HepG2 (cell line): Measurements from ENCODE around the gene TFAP2D. TPM values are rescaled to one million over a fixed set of nuclear protein-coding genes. Genes with fewer than 3 reads are reported as not detected.

Source experiments
- ATAC-seq: fragments of 200-7000 bp; cut with Tn5 transposase; 3 replicates; pipeline ENCODE4 v1.9.1; 2020; ENCODE audit warnings: mild to moderate bottlenecking, moderate library complexity
- BruUV-seq: library from RNA; stranded (reverse); fragments of 400-500 nt; replicated peaks from 2 replicates; lab custom pipeline; 2021; lab: Mats Ljungman, UMichigan
- CTCF ChIA-PET: fragments of 300-600 bp; formaldehyde crosslinking; extraction: SDS; loops from one replicate; lab custom pipeline; 2021; ENCODE audit warnings: low total read pairs, inconsistent platforms, low intra/inter-chr PET ratio; lab: Yijun Ruan, JAX
- POLR2A ChIA-PET: fragments of 350-600 bp; sonication (Branson Sonifier 250); formaldehyde crosslinking; loops from one replicate; lab custom pipeline; 2020; ENCODE audit warnings: antibody characterized with exemption, inconsistent platforms; lab: Yijun Ruan, JAX
- DNase-seq: peaks from one replicate; pipeline ENCODE4 v3.0.0-alpha.2; 2015; ENCODE audit warnings: low spot score
- FAIRE-seq: peaks from 3 replicates; lab custom pipeline; 2011; peaks lifted over from hg19 to GRCh38; lab: Jason Lieb, UNC
- H2AFZ ChIP-seq: one replicate; pipeline ENCODE4 v1.6.1; 2011; ENCODE audit warnings: low read length, inconsistent platforms
- H3K27ac ChIP-seq: fragments of 300-600 bp; 3 replicates; pipeline ENCODE4 v1.8.0; 2011; ENCODE audit warnings: mixed run types, mild to moderate bottlenecking, mixed read lengths, low read length, inconsistent platforms; ENCODE audit not compliant: insufficient read depth; ENCODE audit errors: extremely low read length
- H3K27me3 ChIP-seq, 2 experiments: fragments of 200-600 bp in 1 of 2; 2 replicates in 1 of 2; 3 replicates in 1 of 2; pipeline versions ENCODE4 v1.6.0 to v1.8.0; 2011; ENCODE audit warnings: low read length in 2 of 2, mild to moderate bottlenecking in 2 of 2, moderate library complexity in 2 of 2, inconsistent platforms in 1 of 2; ENCODE audit not compliant: insufficient read depth in 2 of 2, control insufficient read depth in 1 of 2
- H3K36me3 ChIP-seq, 2 experiments: fragments of 200-600 bp in 1 of 2; replicated peaks in 1 of 2; 2 replicates in 1 of 2; 3 replicates in 1 of 2; pipeline versions ENCODE4 v1.5.1 to v1.8.0; 2011; ENCODE audit warnings: low read length in 2 of 2, inconsistent platforms in 1 of 2; ENCODE audit not compliant: insufficient read depth in 2 of 2, control insufficient read depth in 1 of 2
- H3K4me1 ChIP-seq: 2 replicates; pipeline ENCODE4 v1.5.1; 2012; ENCODE audit warnings: low read length, inconsistent platforms; ENCODE audit not compliant: insufficient read depth
- H3K4me2 ChIP-seq: 2 replicates; pipeline ENCODE4 v1.6.0; 2011; ENCODE audit warnings: low read depth, low read length, inconsistent platforms
- H3K4me3 ChIP-seq, 3 experiments: fragments of 200-600 bp in 1 of 3; sonication (generic), shearing (Covaris generic) in 1 of 3; replicated peaks in 1 of 3; 2 replicates each; pipeline ENCODE4 v1.5.1; 2011 to 2016; ENCODE audit warnings: low read length in 3 of 3, inconsistent platforms in 2 of 3, low read depth in 2 of 3, mild to moderate bottlenecking in 2 of 3, control low read depth in 1 of 3, mixed read lengths in 1 of 3; ENCODE audit not compliant: insufficient read depth in 1 of 3
- H3K79me2 ChIP-seq: one replicate; pipeline ENCODE4 v1.6.1; 2011; ENCODE audit warnings: low read length, inconsistent platforms; ENCODE audit not compliant: insufficient read depth
- H3K9ac ChIP-seq: 2 replicates; pipeline ENCODE4 v1.6.0; 2011; ENCODE audit warnings: mild to moderate bottlenecking, low read depth, low read length, inconsistent platforms; ENCODE audit not compliant: insufficient read depth
- H3K9me3 ChIP-seq: 2 replicates; pipeline ENCODE4 v1.5.1; 2012; ENCODE audit warnings: mild to moderate bottlenecking, low read length
- H4K20me1 ChIP-seq: 2 replicates; pipeline ENCODE4 v1.6.0; 2011; ENCODE audit warnings: inconsistent platforms, mild to moderate bottlenecking, low read length, moderate library complexity; ENCODE audit not compliant: insufficient read depth
- CEBPB ChIP-seq: IDR thresholded peaks from 2 replicates; pipeline ENCODE4 v1.6.1; 2011; ENCODE audit warnings: low read depth, low read length, improper control_type of control experiment, borderline replicate concordance
- DNMT3B ChIP-seq: conservative IDR thresholded peaks from 2 replicates; pipeline ENCODE4 v1.6.1; 2016; ENCODE audit warnings: missing biosample characterization, control low read depth
- DRAP1 ChIP-seq: IDR thresholded peaks from 2 replicates; pipeline ENCODE4 v1.6.1; 2016; ENCODE audit warnings: missing genetic modification reagents, missing compliant biosample characterization
- E2F5 ChIP-seq: sonication (generic); formaldehyde crosslinking; conservative IDR thresholded peaks from 2 replicates; pipeline ENCODE4 v1.4.0; 2020; ENCODE audit warnings: missing genetic modification reagents
- ISX ChIP-seq: sonication (generic); formaldehyde crosslinking; conservative IDR thresholded peaks from 2 replicates; pipeline ENCODE4 v1.5.0; 2020; ENCODE audit warnings: missing genetic modification reagents
- MIER2 ChIP-seq: IDR thresholded peaks from 2 replicates; pipeline ENCODE4 v1.6.1; 2016; ENCODE audit warnings: missing biosample characterization, missing genetic modification reagents
- MNT ChIP-seq: fragments of 450-650 bp; IDR thresholded peaks from 2 replicates; pipeline ENCODE4 v1.6.1; 2016
- MYC ChIP-seq: sonication (generic); formaldehyde crosslinking; IDR thresholded peaks from 2 replicates; pipeline ENCODE4 v1.9.0; 2021; ENCODE audit warnings: missing genetic modification reagents, borderline replicate concordance
- NFE2L2 ChIP-seq: fragments of 150-350 bp; IDR thresholded peaks from 2 replicates; pipeline ENCODE4 v1.6.1; 2014; ENCODE audit warnings: low read length
- RNF219 ChIP-seq: sonication (generic); formaldehyde crosslinking; IDR thresholded peaks from 2 replicates; pipeline ENCODE4 v1.5.0; 2020; ENCODE audit warnings: mild to moderate bottlenecking, missing genetic modification reagents
- SSRP1 ChIP-seq: IDR thresholded peaks from 2 replicates; pipeline ENCODE4 v1.6.1; 2016; ENCODE audit warnings: control low read depth
- ZNF710 ChIP-seq: sonication (generic); formaldehyde crosslinking; IDR thresholded peaks from 2 replicates; pipeline ENCODE4 v1.5.0; 2020; ENCODE audit warnings: mild to moderate bottlenecking, missing genetic modification reagents, borderline replicate concordance
- WGBS: methylation state at CpG from one replicate; pipeline ENCODE4 v1.1.6; 2017; ENCODE audit warnings: low lambda C conversion rate; 5-methylcytosine and 5-hydroxymethylcytosine counted together
- in situ Hi-C: cut with HindIII; loops from 2 replicates; pipeline ENCODE4 v1.10.0; 2017; ENCODE audit warnings: low pct_unique_long_range_greater_than_20kb; ENCODE audit not compliant: extremely low pct_ligation_motif_present
- intact Hi-C: fragments of 100-400 bp; cut with micrococcal nuclease; formaldehyde crosslinking; loops from one replicate; pipeline ENCODE4 v1.10.0; 2022; ENCODE audit not compliant: unreplicated experiment
- polyA plus RNA-seq, 8 experiments: library from polyadenylated mRNA; depleted of rRNA in 3 of 8; stranded (reverse) in 7 of 8; unstranded in 1 of 8; fragments of >200 nt; fragmentation: Illumina TruSeq in 4 of 8; extraction: Trizol in 4 of 8; gene quantifications; 2 replicates each; pipeline versions ENCODE4 v1.2.1 to v1.2.3, GENCODE V29; 2011 to 2016; ENCODE audit warnings: low read depth in 4 of 8, missing spikeins in 1 of 8, mixed read lengths in 1 of 8; ENCODE audit not compliant: insufficient read depth in 1 of 8
- total RNA-seq, 5 experiments: library from RNA; depleted of rRNA; stranded (reverse); fragments of >200 nt; fragmentation: Illumina TruSeq; extraction: Trizol; gene quantifications; 2 replicates each; pipeline ENCODE4 v1.2.3, GENCODE V29; 2016; ENCODE audit warnings: low read depth in 1 of 5

Gene TFAP2D
- total and polyA plus RNA-seq, 2 of the 13 experiments (the other 11 are each of a cell fraction or from before 2014, with no cell fraction given): not detected

- FAIRE-seq (no peak), ATAC-seq (no peak)
Observed at GRCh38 chr6:50762798-50763197, 49.5 kb downstream of the TFAP2D start.

GRCh38 chr6:50778696-50779095, 65.4 kb downstream of the TFAP2D start:
- H3K36me3 ChIP-seq: no peaks in the 10 kb centered on the region
- TF ChIP-seq MYC (CRISPR knock-in tag): no peak
- TF ChIP-seq MIER2 (CRISPR knock-in tag): no peak
- TF ChIP-seq E2F5: no peak
- TF ChIP-seq RNF219 (CRISPR knock-in tag): no peak
- no peak for TF ChIP-seq ZNF710 (CRISPR knock-in tag)
- no peak for TF ChIP-seq DNMT3B (CRISPR knock-in tag)
- no peak for TF ChIP-seq NFE2L2
- TF ChIP-seq ISX (CRISPR knock-in tag): no peak
- no peak for TF ChIP-seq MNT
- TF ChIP-seq SSRP1 (CRISPR knock-in tag): no peak

More at GRCh38 chr6:50762798-50763197, 49.5 kb downstream of the TFAP2D start:
- Histone ChIP-seq H3K4me2 (no peak overlapping the region), H3K4me3 (no peak overlapping the region), H4K20me1 (no peaks in the 10 kb centered on the region), H3K27ac (no peak overlapping the region), H3K27me3 (no peaks in the 10 kb centered on the region), H2AFZ (no peak overlapping the region), H3K79me2 (no peaks in the 10 kb centered on the region), H3K9ac (no peak overlapping the region), H3K36me3 (no peaks in the 10 kb centered on the region), H3K9me3 (no peaks in the 10 kb centered on the region), H3K4me1 (no peaks in the 10 kb centered on the region)
- BruUV-seq: no TSS peak
- ChIA-PET CTCF (no interaction called here), POLR2A (no interaction called here)
- intact Hi-C loops (no loop called here), in situ Hi-C loops (no loop called here)
- DNase-seq: no peak
- TF ChIP-seq CEBPB (peak; percentile 32; the same call in 1 of the 2 replicates), DRAP1 (CRISPR knock-in tag) (no peak)
- 13% methylated on average over 3 of the region's 3 CpGs for WGBS

More at GRCh38 chr6:50778696-50779095, 65.4 kb downstream of the TFAP2D start:
- no peak overlapping the region for H3K4me2 ChIP-seq
- H3K27me3 ChIP-seq: no peaks in the 10 kb centered on the region
- no peaks in the 10 kb centered on the region for H4K20me1 ChIP-seq
- no TSS peak for BruUV-seq
- no peak overlapping the region for H3K27ac ChIP-seq
- in situ Hi-C loops: loop anchor here (25.0 kb wide), 1 partner anchor 641 kb away; no protein-coding TSS in a partner anchor
- ChIA-PET POLR2A (no interaction called here), CTCF (no interaction called here)
- FAIRE-seq (no peak), ATAC-seq (no peak), DNase-seq (no peak)
- H2AFZ ChIP-seq: no peak overlapping the region
- no peaks in the 10 kb centered on the region for H3K79me2 ChIP-seq
- no peak overlapping the region for H3K4me3 ChIP-seq
- intact Hi-C loops: no loop called here
- H3K9ac ChIP-seq: no peak overlapping the region
- no peaks in the 10 kb centered on the region for H3K4me1 ChIP-seq
- no peaks in the 10 kb centered on the region for H3K9me3 ChIP-seq
